Myocyte (in vitro differentiated cells): ENCODE measurements around the gene COL15A1. TPM values are rescaled to one million over a fixed set of nuclear protein-coding genes. Genes with fewer than 3 reads are reported as not detected.

Experiments
- DNase-seq: peaks from one replicate; pipeline ENCODE4 v3.0.0-alpha.2; 2012; ENCODE audit warnings: low read depth
- total RNA-seq: library from RNA; depleted of rRNA; stranded (reverse); fragments of >200 nt; gene quantifications from 2 replicates; pipeline ENCODE4 v1.2.3, GENCODE V29; 2014

Gene COL15A1
- total RNA-seq, 1 donor from 2014 or later, result 7.0 TPM

GRCh38 chr9:99052815-99053715 is 109.4 kb downstream of the COL15A1 start:
- DNase-seq, result no peak

- peak; percentile 74 for DNase-seq
Measured at GRCh38 chr9:99054581-99054980, 110.9 kb downstream of the COL15A1 start.

GRCh38 chr9:99055384-99055783 is 111.7 kb downstream of the COL15A1 start:
- DNase-seq, result no peak

- no peak for DNase-seq
Measured at GRCh38 chr9:99056186-99056585, 112.5 kb downstream of the COL15A1 start.

- peak; percentile 61 for DNase-seq
Measured at GRCh38 chr9:99056886-99057664, 113.4 kb downstream of the COL15A1 start.

GRCh38 chr9:99057665-99058625 is 114.2 kb downstream of the COL15A1 start:
- DNase-seq, result peak; percentile 80

- DNase-seq, result no peak
Measured at GRCh38 chr9:99058964-99059921, 115.5 kb downstream of the COL15A1 start.

- DNase-seq, result no peak
Measured at GRCh38 chr9:99060621-99061020, 116.9 kb downstream of the COL15A1 start.

GRCh38 chr9:99062549-99062948 is 118.8 kb downstream of the COL15A1 start:
- no peak for DNase-seq

GRCh38 chr9:99063522-99063921 is 119.8 kb downstream of the COL15A1 start:
- DNase-seq, result no peak

GRCh38 chr9:99066571-99066970 is 122.9 kb downstream of the COL15A1 start:
- no peak for DNase-seq

GRCh38 chr9:99069075-99069474 is 125.4 kb downstream of the COL15A1 start:
- no peak for DNase-seq

GRCh38 chr9:99069546-99069945 is 125.8 kb downstream of the COL15A1 start:
- DNase-seq, result no peak

- no peak for DNase-seq
Measured at GRCh38 chr9:99070681-99071080, 127.0 kb downstream of the COL15A1 start.

- no peak for DNase-seq
Measured at GRCh38 chr9:99071313-99072039, 127.8 kb downstream of the COL15A1 start.

GRCh38 chr9:99072040-99072394 is 128.3 kb downstream of the COL15A1 start:
- DNase-seq, result peak; percentile 76

GRCh38 chr9:99073347-99073746 is 129.6 kb downstream of the COL15A1 start:
- no peak for DNase-seq

- DNase-seq, result no peak
Measured at GRCh38 chr9:99073985-99074901, 130.5 kb downstream of the COL15A1 start.
